Vagina (tissue), 2 donors: ENCODE data around the gene FNBP1L. TPM values are rescaled to one million over a fixed set of nuclear protein-coding genes. Genes with fewer than 3 reads are reported as not detected.

Source experiments
- DNase-seq, 2 donors: peaks; one replicate each; pipeline ENCODE4 v3.0.0-alpha.2; 2017; ENCODE audit errors: extremely low spot score in 2 of 2
- H3K27ac ChIP-seq: fragments of 200-600 bp; sonication (generic); one replicate; pipeline ENCODE4 v1.5.1; 2019
- H3K27me3 ChIP-seq: fragments of 200-600 bp; sonication (generic); one replicate; pipeline ENCODE4 v1.5.1; 2019
- H3K36me3 ChIP-seq, 2 donors: fragments of 200-600 bp; sonication (generic); one replicate each; pipeline ENCODE4 v1.5.1; 2017 to 2019
- H3K4me1 ChIP-seq: fragments of 200-600 bp; sonication (generic); one replicate; pipeline ENCODE4 v1.5.1; 2019
- H3K4me3 ChIP-seq, 2 donors: fragments of 200-600 bp; sonication (generic); 1 replicate in 1 of 2; 2 replicates in 1 of 2; pipeline ENCODE4 v1.5.1; 2016 to 2019
- H3K9me3 ChIP-seq: fragments of 200-600 bp; sonication (generic); one replicate; pipeline ENCODE4 v1.5.1; 2019
- CTCF ChIP-seq, 3 experiments: fragments of 450-650 bp in 2 of 3; fragments of 200-600 bp in 1 of 3; sonication (generic) in 1 of 3; IDR thresholded peaks; one replicate each; pipeline ENCODE4 v1.5.1; 2017 to 2019; ENCODE audit warnings: antibody characterized with exemption in 3 of 3, mild to moderate bottlenecking in 2 of 3, moderate library complexity in 2 of 3
- POLR2A ChIP-seq, 2 donors: fragments of 450-650 bp; IDR thresholded peaks; one replicate each; pipeline ENCODE4 v1.6.1; 2017; ENCODE audit warnings: antibody characterized with exemption in 2 of 2, mild to moderate bottlenecking in 2 of 2, moderate library complexity in 2 of 2
- POLR2AphosphoS5 ChIP-seq, 2 donors: sonication (generic); formaldehyde crosslinking; IDR thresholded peaks; one replicate each; pipeline ENCODE4 v1.9.0; 2017; ENCODE audit warnings: antibody characterized with exemption in 2 of 2, mild to moderate bottlenecking in 2 of 2, low read depth in 1 of 2; ENCODE audit not compliant: insufficient read depth in 1 of 2
- intact Hi-C: fragments of 100-400 bp; cut with DNase I; formaldehyde crosslinking; loops from one replicate; pipeline ENCODE4 v1.15.1; 2023
- total RNA-seq: library from RNA; depleted of rRNA; stranded (reverse); fragments of >200 nt; gene quantifications from one replicate; pipeline ENCODE4 v1.2.3, GENCODE V29; 2016

The FNBP1L gene
- total RNA-seq, 1 donor from 2014 or later, result 16.9 TPM

GRCh38 chr1:93521618-93522017 is 73.7 kb downstream of the FNBP1L start:
- Histone ChIP-seq H3K27ac (no peak overlapping the region), H3K4me1 (no peaks in the 10 kb centered on the region), H3K4me3 (no peak overlapping the region), H3K36me3 (no peaks in the 10 kb centered on the region), H3K27me3 (no peaks in the 10 kb centered on the region), H3K9me3 (no peaks in the 10 kb centered on the region)
- no peak for TF ChIP-seq CTCF (IDR thresholded peaks at IDR 0.05)
- TF ChIP-seq POLR2A (IDR thresholded peaks at IDR 0.05), result no peak
- TF ChIP-seq POLR2AphosphoS5 (IDR thresholded peaks at IDR 0.05; ENCODE audit: insufficient read depth in 1 of 2, low read depth in 1 of 2), result no peak
- intact Hi-C loops, result no loop called here
- no peak for DNase-seq

- no peak for DNase-seq
- intact Hi-C loops, result no loop called here
- Histone ChIP-seq H3K36me3 (no peaks in the 10 kb centered on the region), H3K27ac (no peak overlapping the region), H3K4me1 (no peaks in the 10 kb centered on the region), H3K9me3 (no peaks in the 10 kb centered on the region), H3K4me3 (no peak overlapping the region), H3K27me3 (no peaks in the 10 kb centered on the region)
- no peak for TF ChIP-seq POLR2AphosphoS5 (IDR thresholded peaks at IDR 0.05; ENCODE audit: insufficient read depth in 1 of 2, low read depth in 1 of 2)
- no peak for TF ChIP-seq CTCF (IDR thresholded peaks at IDR 0.05)
- TF ChIP-seq POLR2A (IDR thresholded peaks at IDR 0.05), result no peak
Observed at GRCh38 chr1:93522721-93523120, 74.8 kb downstream of the FNBP1L start.

- intact Hi-C loops, result no loop called here
- no peak for TF ChIP-seq POLR2A (IDR thresholded peaks at IDR 0.05)
- TF ChIP-seq POLR2AphosphoS5 (IDR thresholded peaks at IDR 0.05; ENCODE audit: insufficient read depth in 1 of 2, low read depth in 1 of 2), result no peak
- TF ChIP-seq CTCF (IDR thresholded peaks at IDR 0.05), result no peak
- DNase-seq, result no peak
- H3K4me3 ChIP-seq, result no peak overlapping the region
- no peaks in the 10 kb centered on the region for H3K27me3 ChIP-seq
- no peaks in the 10 kb centered on the region for H3K36me3 ChIP-seq
- no peak overlapping the region for H3K27ac ChIP-seq
- H3K9me3 ChIP-seq, result no peaks in the 10 kb centered on the region
- no peaks in the 10 kb centered on the region for H3K4me1 ChIP-seq
Observed at GRCh38 chr1:93525431-93525830, 77.5 kb downstream of the FNBP1L start.

- no peaks in the 10 kb centered on the region for H3K27me3 ChIP-seq
- H3K27ac ChIP-seq, result no peak overlapping the region
- H3K4me3 ChIP-seq, result no peak overlapping the region
- no peaks in the 10 kb centered on the region for H3K4me1 ChIP-seq
- no peak for DNase-seq
- H3K36me3 ChIP-seq, result no peaks in the 10 kb centered on the region
- no peaks in the 10 kb centered on the region for H3K9me3 ChIP-seq
- TF ChIP-seq CTCF (IDR thresholded peaks at IDR 0.05) (no peak), POLR2A (IDR thresholded peaks at IDR 0.05) (no peak), POLR2AphosphoS5 (IDR thresholded peaks at IDR 0.05; ENCODE audit: insufficient read depth in 1 of 2, low read depth in 1 of 2) (no peak)
- intact Hi-C loops, result no loop called here
Observed at GRCh38 chr1:93526431-93526830, 78.5 kb downstream of the FNBP1L start.

- Histone ChIP-seq H3K36me3 (no peaks in the 10 kb centered on the region), H3K4me3 (no peak overlapping the region), H3K4me1 (no peaks in the 10 kb centered on the region), H3K27me3 (no peaks in the 10 kb centered on the region), H3K27ac (no peak overlapping the region), H3K9me3 (no peaks in the 10 kb centered on the region)
- intact Hi-C loops, result no loop called here
- no peak for TF ChIP-seq CTCF (IDR thresholded peaks at IDR 0.05)
- no peak for TF ChIP-seq POLR2A (IDR thresholded peaks at IDR 0.05)
- no peak for TF ChIP-seq POLR2AphosphoS5 (IDR thresholded peaks at IDR 0.05; ENCODE audit: insufficient read depth in 1 of 2, low read depth in 1 of 2)
- no peak for DNase-seq
Observed at GRCh38 chr1:93528412-93528811, 80.5 kb downstream of the FNBP1L start.
